ENCODE data around the gene PTPRM.

Gene PTPRM

DNA sequence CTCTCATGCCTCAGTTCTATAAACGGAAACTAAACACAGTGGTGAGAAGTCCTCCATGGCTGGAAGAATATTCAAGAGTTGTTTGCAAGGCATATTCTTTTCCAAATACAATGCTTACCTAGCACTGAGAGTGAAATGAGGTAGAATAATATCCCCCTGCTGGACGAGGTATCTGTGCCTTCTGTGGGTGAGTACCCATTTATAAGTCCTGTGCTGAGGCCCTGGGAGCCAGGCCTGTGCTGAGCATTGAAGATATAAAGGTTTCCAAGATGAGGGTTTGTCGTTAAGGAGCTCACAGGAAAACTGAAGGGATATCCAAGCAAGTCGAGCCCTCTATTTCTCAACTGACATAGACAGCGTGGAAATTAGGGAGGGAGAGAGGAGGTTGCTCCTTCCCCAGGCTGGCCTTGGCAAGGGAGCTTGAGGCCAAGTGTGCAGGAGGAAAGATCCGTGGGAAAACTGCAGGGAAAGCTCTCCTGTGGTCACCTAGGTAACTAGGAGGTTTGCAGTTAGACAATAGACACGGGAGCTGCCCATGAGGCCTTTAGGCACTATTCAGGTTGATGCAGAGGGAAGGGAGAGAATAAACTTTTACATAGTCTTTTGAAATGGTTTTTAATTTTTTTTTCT lies 17.6 kb downstream of the PTPRM start:
- no peak for DNase-seq (ENCODE audit: low read depth)
- no peak overlapping the region for H3K4me3 ChIP-seq (ENCODE audit: low read depth, low read length)
- TF ChIP-seq MYC (IDR thresholded peaks at IDR 0.05; ENCODE audit: low read depth, low read length) (no peak), POLR2A (IDR thresholded peaks at IDR 0.05; ENCODE audit: extremely low read depth, insufficient read length) (no peak)
- TF ChIP-seq, protein P1, sequence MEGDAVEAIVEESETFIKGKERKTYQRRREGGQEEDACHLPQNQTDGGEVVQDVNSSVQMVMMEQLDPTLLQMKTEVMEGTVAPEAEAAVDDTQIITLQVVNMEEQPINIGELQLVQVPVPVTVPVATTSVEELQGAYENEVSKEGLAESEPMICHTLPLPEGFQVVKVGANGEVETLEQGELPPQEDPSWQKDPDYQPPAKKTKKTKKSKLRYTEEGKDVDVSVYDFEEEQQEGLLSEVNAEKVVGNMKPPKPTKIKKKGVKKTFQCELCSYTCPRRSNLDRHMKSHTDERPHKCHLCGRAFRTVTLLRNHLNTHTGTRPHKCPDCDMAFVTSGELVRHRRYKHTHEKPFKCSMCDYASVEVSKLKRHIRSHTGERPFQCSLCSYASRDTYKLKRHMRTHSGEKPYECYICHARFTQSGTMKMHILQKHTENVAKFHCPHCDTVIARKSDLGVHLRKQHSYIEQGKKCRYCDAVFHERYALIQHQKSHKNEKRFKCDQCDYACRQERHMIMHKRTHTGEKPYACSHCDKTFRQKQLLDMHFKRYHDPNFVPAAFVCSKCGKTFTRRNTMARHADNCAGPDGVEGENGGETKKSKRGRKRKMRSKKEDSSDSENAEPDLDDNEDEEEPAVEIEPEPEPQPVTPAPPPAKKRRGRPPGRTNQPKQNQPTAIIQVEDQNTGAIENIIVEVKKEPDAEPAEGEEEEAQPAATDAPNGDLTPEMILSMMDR (IDR thresholded peaks at IDR 0.05; ENCODE audit: low read depth, low read length), result no peak
- TF ChIP-seq, protein P2, sequence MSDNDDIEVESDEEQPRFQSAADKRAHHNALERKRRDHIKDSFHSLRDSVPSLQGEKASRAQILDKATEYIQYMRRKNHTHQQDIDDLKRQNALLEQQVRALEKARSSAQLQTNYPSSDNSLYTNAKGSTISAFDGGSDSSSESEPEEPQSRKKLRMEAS (IDR thresholded peaks at IDR 0.05; ENCODE audit: low read depth, low read length), result no peak

DNA sequence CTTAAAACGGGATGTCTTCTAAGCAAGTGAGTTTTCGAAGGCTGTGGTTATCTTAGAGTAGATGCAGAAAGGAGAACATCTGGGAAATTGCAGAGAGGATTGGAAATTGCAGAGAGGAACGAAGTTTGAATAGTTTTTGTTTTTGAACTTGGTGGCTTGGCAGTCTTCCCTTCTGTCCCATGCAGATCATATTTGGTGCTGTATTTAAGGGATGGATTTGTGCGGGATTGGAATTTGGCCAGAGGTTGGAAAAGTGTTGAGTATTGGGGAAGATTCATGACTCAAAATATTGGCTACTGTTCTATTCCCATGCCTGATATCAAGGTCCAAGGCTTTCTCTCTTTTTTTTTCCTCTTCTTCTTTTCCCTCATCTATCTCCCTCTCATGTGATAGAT lies 18.2 kb downstream of the PTPRM start:
- no peak overlapping the region for H3K4me3 ChIP-seq (ENCODE audit: low read depth, low read length)
- TF ChIP-seq MYC (IDR thresholded peaks at IDR 0.05; ENCODE audit: low read depth, low read length), result no peak
- TF ChIP-seq, protein P2 (IDR thresholded peaks at IDR 0.05; ENCODE audit: low read depth, low read length), result no peak
- TF ChIP-seq POLR2A (IDR thresholded peaks at IDR 0.05; ENCODE audit: extremely low read depth, insufficient read length), result no peak
- TF ChIP-seq, protein P1 (IDR thresholded peaks at IDR 0.05; ENCODE audit: low read depth, low read length), result no peak
- DNase-seq (ENCODE audit: low read depth), result no peak

DNA sequence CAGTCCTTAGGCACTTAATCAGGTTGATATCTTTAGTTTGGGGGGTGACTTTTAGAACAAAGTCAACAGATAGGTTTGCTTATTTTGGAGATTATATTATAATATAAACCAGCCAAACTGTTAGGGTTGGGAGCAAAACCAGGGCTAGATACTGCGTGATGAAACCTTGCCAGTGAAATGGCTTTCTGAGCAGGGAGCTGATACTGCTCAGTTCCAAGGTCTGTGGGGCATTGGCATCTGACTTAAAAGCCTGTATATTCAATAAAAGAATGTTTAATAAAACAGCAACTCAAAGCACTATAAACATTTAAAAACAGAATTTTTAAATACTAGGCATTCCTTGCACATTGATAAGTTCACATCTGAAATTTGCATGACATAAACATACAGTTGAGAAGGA lies 19.3 kb downstream of the PTPRM start:
- H3K4me3 ChIP-seq (ENCODE audit: low read depth, low read length), result no peak overlapping the region
- DNase-seq (ENCODE audit: low read depth), result no peak
- no peak for TF ChIP-seq POLR2A (IDR thresholded peaks at IDR 0.05; ENCODE audit: extremely low read depth, insufficient read length)
- TF ChIP-seq MYC (IDR thresholded peaks at IDR 0.05; ENCODE audit: low read depth, low read length), result no peak
- TF ChIP-seq, protein P2 (IDR thresholded peaks at IDR 0.05; ENCODE audit: low read depth, low read length), result no peak
- TF ChIP-seq, protein P1 (IDR thresholded peaks at IDR 0.05; ENCODE audit: low read depth, low read length), result no peak

DNA sequence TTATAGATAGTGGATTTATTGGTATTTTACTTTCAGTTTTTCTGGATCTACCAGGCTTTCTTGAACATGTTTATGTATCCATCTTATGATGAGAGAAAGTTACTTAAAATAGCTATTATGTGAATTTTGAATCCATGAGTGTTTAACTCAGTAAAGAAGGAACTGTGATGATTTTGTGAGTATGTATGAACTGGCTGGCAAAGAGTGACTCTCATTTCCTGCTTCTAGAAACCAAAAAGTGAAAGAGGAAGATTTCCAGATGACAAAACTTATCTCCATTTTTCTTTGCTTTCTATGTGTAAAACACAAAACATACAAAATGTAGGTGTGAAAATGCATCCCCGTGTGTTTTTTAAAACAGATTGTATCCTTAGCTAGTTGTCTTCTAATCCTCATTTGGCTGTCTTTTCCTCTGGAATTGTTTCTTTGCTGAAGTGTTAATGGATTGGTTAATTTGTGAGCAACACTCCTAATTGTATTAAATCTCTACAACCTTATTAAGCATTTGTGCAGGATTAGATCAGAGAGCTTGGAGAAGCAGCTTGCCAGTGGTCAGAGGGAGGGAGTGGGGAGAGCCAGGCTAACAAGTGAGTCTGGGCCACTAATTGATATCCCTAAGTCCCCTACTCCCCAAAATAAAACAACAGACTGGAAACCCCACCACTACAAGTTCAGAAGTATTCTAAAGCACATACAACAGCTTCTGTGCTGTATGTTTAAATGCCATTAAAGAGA lies 23.9 kb downstream of the PTPRM start:
- H3K4me3 ChIP-seq (ENCODE audit: low read depth, low read length), result no peak overlapping the region
- TF ChIP-seq, protein P1 (IDR thresholded peaks at IDR 0.05; ENCODE audit: low read depth, low read length), result no peak
- TF ChIP-seq, protein P2 (IDR thresholded peaks at IDR 0.05; ENCODE audit: low read depth, low read length), result no peak
- no peak for TF ChIP-seq MYC (IDR thresholded peaks at IDR 0.05; ENCODE audit: low read depth, low read length)
- TF ChIP-seq POLR2A (IDR thresholded peaks at IDR 0.05; ENCODE audit: extremely low read depth, insufficient read length), result no peak
- no peak for DNase-seq (ENCODE audit: low read depth)

DNA sequence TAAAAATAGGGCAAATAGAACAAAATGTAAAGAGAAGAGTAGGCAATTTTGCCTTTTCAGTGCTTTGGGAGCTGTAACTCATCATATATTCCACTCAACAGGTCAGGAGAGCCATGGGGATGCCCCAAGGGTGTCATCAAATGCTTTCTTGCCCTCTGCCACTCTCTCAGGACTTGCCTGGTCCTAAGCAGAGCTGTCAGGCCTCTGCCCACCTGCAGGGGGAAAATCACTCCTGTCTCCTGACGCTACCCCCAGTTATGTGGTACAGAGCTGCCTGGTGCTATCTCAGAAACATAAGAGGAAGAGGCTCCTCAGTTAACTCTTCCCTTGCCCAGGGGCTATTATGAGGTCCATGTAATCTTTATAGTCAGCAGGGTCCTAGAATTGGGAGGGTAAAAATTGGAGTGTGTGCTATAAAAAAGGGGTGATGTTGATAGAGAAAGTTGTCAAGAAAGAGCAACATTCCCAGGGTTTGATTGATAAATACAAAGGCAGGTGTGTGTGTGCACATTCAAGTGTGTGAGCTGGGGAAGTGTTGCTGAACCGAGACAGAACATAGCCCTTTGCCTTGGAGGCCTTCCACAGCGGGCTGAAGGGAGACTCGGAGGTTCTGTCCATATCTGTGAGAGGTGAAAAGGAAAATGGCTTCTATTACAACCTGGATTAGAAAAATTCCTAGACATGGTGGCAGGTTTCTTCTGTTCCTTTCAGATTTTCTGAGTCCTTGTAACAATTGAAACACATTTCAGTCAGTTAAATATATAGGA lies 25.4 kb downstream of the PTPRM start:
- no peak overlapping the region for H3K4me3 ChIP-seq (ENCODE audit: low read depth, low read length)
- DNase-seq (ENCODE audit: low read depth), result no peak

More for the DNA sequence above, 25.4 kb downstream of the PTPRM start:
- TF ChIP-seq, protein P2 (IDR thresholded peaks at IDR 0.05; ENCODE audit: low read depth, low read length), result no peak
- TF ChIP-seq POLR2A (IDR thresholded peaks at IDR 0.05; ENCODE audit: extremely low read depth, insufficient read length) (no peak), MYC (IDR thresholded peaks at IDR 0.05; ENCODE audit: low read depth, low read length) (no peak)
- TF ChIP-seq, protein P1 (IDR thresholded peaks at IDR 0.05; ENCODE audit: low read depth, low read length), result no peak
